Suprapubic skin (tissue), 4 donors: Measurements from ENCODE around the gene RAB14.

Experiments used
- CTCF ChIP-seq, 2 donors: fragments of 200-600 bp in 1 of 2; fragments of 450-650 bp in 1 of 2; sonication (generic) in 1 of 2; IDR thresholded peaks; one replicate each; pipeline ENCODE4 v1.5.1; 2016 to 2019; ENCODE audit warnings: antibody characterized with exemption in 2 of 2, mild to moderate bottlenecking in 1 of 2, moderate library complexity in 1 of 2
- EP300 ChIP-seq: sonication (generic); formaldehyde crosslinking; IDR thresholded peaks from one replicate; pipeline ENCODE4 v1.6.1; 2017; ENCODE audit warnings: antibody characterized with exemption
- POLR2A ChIP-seq, 2 donors: fragments of 450-650 bp; IDR thresholded peaks; one replicate each; pipeline ENCODE4 v1.6.1; 2017; ENCODE audit warnings: antibody characterized with exemption in 2 of 2, mild to moderate bottlenecking in 2 of 2, moderate library complexity in 2 of 2
- POLR2AphosphoS5 ChIP-seq, 3 donors: sonication (generic); formaldehyde crosslinking; IDR thresholded peaks; one replicate each; pipeline ENCODE4 v1.6.1; 2017; ENCODE audit warnings: antibody characterized with exemption in 3 of 3

- no peak for TF ChIP-seq POLR2AphosphoS5 (IDR thresholded peaks at IDR 0.05)
- TF ChIP-seq EP300 = no peak
- no peak for TF ChIP-seq CTCF (IDR thresholded peaks at IDR 0.05)
- TF ChIP-seq POLR2A (IDR thresholded peaks at IDR 0.05) = no peak
Observed at GRCh38 chr9:121143771-121144170, 57.9 kb downstream of the RAB14 start.
